Measurements from ENCODE around the gene PXK. TPM values are rescaled to one million over a fixed set of nuclear protein-coding genes. Genes with fewer than 3 reads are reported as not detected.

The PXK gene
- total and polyA plus RNA-seq, 2 donors (not counting 1 experiment from before 2014, with no cell fraction given), result 54.6 to 65.2 TPM

DNA sequence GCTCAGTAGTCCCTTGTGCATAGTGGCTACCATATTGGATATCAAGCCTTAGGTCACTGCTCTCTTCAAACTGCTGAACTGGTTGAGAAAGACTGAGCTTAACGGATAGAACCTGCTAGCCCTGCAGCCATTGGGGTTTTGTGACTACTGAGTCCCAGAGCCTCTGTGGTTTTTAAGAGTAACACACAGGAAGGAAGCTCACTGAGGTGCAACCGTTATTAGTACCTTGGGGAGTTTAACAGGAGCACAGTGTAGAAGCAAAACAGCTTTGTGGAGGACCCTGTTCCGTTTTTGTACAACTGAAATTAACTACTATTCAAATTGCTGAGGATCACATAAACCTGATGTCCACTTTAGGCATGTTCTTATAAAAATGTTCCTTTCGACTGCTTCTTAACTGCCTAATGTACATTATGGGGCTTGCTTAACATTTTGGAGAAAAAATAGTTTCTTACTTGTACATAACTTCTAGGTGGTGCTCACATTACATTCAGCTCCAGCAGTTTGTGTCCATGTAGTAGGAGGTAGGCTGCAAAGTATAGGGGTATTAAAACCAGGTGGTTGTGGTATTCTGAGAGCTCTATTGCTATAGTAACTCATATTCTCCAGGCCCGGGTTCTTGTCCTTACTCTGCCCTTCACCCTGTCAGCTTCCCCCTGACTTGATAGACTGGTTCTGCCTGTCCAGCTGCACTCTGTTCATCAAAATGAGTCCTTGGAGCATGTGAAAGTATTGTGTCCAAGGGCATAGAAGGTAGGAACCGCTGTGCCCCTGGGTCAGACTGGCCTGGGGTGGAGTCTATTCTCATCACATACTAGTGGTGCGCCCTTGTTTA is 17.3 kb downstream of the PXK start:
- Histone ChIP-seq H4K20me1 (ENCODE audit: control insufficient read depth, extremely low read depth, insufficient read depth, low read length) (no peaks in the 10 kb centered on the region), H3K36me3 (ENCODE audit: control insufficient read depth, insufficient read depth, low read length) (no peaks in the 10 kb centered on the region), H2AFZ (ENCODE audit: low read length) (no peak overlapping the region), H3K4me3 (replicated peaks in 1 of 4; ENCODE audit: control extremely low read depth in 1 of 4, insufficient read depth in 1 of 4, low read depth in 3 of 4, low read length in 4 of 4) (no peak overlapping the region), H3K9ac (ENCODE audit: insufficient read depth, low read length) (no peak overlapping the region), H3K79me2 (ENCODE audit: control insufficient read depth, insufficient read depth, low read length) (peaks cover 7% of the 10 kb centered on the region), H3K27ac (ENCODE audit: insufficient read depth, low read length) (no peak overlapping the region), H3K4me1 (ENCODE audit: control insufficient read depth, extremely low read depth, insufficient read depth, low read length) (peaks cover 4% of the 10 kb centered on the region), H3K4me2 (ENCODE audit: extremely low read depth, insufficient read depth, low read length) (no peak overlapping the region), H3K9me3 (ENCODE audit: control insufficient read depth, insufficient read depth, low read depth, low read length) (no peaks in the 10 kb centered on the region), H3K27me3 (ENCODE audit: control insufficient read depth, insufficient read depth, low read length) (no peaks in the 10 kb centered on the region)
- DNase-seq (ENCODE audit: low read depth in 2 of 2), result no peak
- no peak for TF ChIP-seq EZH2 (IDR thresholded peaks at IDR 0.05; ENCODE audit: low read length, missing control alignments)

DNA sequence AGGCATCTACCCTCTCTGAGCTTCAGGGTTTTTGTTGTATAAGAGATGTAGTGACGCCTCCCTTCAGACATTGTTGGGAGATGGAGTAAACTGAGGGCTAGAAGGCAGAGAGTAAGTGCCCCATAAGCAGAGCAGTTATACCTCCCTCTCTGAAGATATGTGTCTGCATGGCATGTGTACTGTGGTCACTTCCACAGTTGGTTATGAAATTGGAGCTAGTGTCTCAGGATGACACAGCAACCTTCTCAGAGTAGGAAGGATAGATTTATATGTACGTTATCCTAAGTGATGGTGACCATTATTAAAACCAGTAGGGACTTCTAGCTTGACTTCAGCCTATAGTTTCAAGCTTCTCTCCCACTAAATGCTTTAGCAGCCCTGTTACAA is 17.9 kb downstream of the PXK start:
- Histone ChIP-seq H3K36me3 (ENCODE audit: control insufficient read depth, insufficient read depth, low read length) (no peaks in the 10 kb centered on the region), H3K9me3 (ENCODE audit: control insufficient read depth, insufficient read depth, low read depth, low read length) (no peaks in the 10 kb centered on the region), H4K20me1 (ENCODE audit: control insufficient read depth, extremely low read depth, insufficient read depth, low read length) (no peaks in the 10 kb centered on the region), H3K27me3 (ENCODE audit: control insufficient read depth, insufficient read depth, low read length) (no peaks in the 10 kb centered on the region), H2AFZ (ENCODE audit: low read length) (no peak overlapping the region), H3K9ac (ENCODE audit: insufficient read depth, low read length) (no peak overlapping the region), H3K4me1 (ENCODE audit: control insufficient read depth, extremely low read depth, insufficient read depth, low read length) (peaks cover 4% of the 10 kb centered on the region), H3K4me3 (replicated peaks in 1 of 4; ENCODE audit: control extremely low read depth in 1 of 4, insufficient read depth in 1 of 4, low read depth in 3 of 4, low read length in 4 of 4) (no peak overlapping the region), H3K27ac (ENCODE audit: insufficient read depth, low read length) (no peak overlapping the region), H3K4me2 (ENCODE audit: extremely low read depth, insufficient read depth, low read length) (no peak overlapping the region), H3K79me2 (ENCODE audit: control insufficient read depth, insufficient read depth, low read length) (peaks cover 7% of the 10 kb centered on the region)
- peak; percentile 45 to 51 for DNase-seq (ENCODE audit: low read depth in 2 of 2)
- TF ChIP-seq, protein P1, sequence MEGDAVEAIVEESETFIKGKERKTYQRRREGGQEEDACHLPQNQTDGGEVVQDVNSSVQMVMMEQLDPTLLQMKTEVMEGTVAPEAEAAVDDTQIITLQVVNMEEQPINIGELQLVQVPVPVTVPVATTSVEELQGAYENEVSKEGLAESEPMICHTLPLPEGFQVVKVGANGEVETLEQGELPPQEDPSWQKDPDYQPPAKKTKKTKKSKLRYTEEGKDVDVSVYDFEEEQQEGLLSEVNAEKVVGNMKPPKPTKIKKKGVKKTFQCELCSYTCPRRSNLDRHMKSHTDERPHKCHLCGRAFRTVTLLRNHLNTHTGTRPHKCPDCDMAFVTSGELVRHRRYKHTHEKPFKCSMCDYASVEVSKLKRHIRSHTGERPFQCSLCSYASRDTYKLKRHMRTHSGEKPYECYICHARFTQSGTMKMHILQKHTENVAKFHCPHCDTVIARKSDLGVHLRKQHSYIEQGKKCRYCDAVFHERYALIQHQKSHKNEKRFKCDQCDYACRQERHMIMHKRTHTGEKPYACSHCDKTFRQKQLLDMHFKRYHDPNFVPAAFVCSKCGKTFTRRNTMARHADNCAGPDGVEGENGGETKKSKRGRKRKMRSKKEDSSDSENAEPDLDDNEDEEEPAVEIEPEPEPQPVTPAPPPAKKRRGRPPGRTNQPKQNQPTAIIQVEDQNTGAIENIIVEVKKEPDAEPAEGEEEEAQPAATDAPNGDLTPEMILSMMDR (conservative IDR thresholded peaks at IDR 0.05 in 1 of 2, IDR thresholded peaks at IDR 0.05 in 1 of 2; ENCODE audit: low read depth in 1 of 2, low read length in 2 of 2), result no peak
- TF ChIP-seq EZH2 (IDR thresholded peaks at IDR 0.05; ENCODE audit: low read length, missing control alignments), result no peak

DNA sequence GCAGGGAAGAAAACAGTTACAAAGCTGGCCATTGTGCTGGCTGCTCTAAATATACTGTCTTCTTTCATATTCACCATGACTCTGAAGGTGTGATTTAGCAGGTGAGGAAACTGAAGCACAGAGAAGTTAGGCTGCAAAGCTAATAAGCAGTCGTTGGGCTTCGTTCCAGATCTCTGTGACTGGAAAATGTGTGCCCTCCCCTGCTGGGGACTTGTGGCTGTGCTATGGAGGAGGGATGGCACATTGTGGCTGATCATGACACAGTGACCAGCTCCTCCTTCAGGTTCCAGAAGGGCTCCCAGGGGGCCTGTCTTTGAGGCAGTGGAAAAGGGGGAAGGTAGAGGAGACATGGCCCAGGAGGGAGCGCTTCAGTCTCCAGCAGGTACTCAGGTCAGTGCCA is 19.2 kb downstream of the PXK start:
- Histone ChIP-seq H3K79me2 (ENCODE audit: control insufficient read depth, insufficient read depth, low read length) (peaks cover 7% of the 10 kb centered on the region), H4K20me1 (ENCODE audit: control insufficient read depth, extremely low read depth, insufficient read depth, low read length) (no peaks in the 10 kb centered on the region), H3K4me2 (ENCODE audit: extremely low read depth, insufficient read depth, low read length) (no peak overlapping the region), H2AFZ (ENCODE audit: low read length) (no peak overlapping the region), H3K36me3 (ENCODE audit: control insufficient read depth, insufficient read depth, low read length) (no peaks in the 10 kb centered on the region), H3K27me3 (ENCODE audit: control insufficient read depth, insufficient read depth, low read length) (no peaks in the 10 kb centered on the region), H3K27ac (ENCODE audit: insufficient read depth, low read length) (no peak overlapping the region), H3K9me3 (ENCODE audit: control insufficient read depth, insufficient read depth, low read depth, low read length) (no peaks in the 10 kb centered on the region), H3K4me3 (replicated peaks in 1 of 4; ENCODE audit: control extremely low read depth in 1 of 4, insufficient read depth in 1 of 4, low read depth in 3 of 4, low read length in 4 of 4) (no peak overlapping the region), H3K4me1 (ENCODE audit: control insufficient read depth, extremely low read depth, insufficient read depth, low read length) (peaks cover 4% of the 10 kb centered on the region), H3K9ac (ENCODE audit: insufficient read depth, low read length) (no peak overlapping the region)
- no peak for TF ChIP-seq EZH2 (IDR thresholded peaks at IDR 0.05; ENCODE audit: low read length, missing control alignments)
- TF ChIP-seq, protein P1 (conservative IDR thresholded peaks at IDR 0.05 in 1 of 2, IDR thresholded peaks at IDR 0.05 in 1 of 2; ENCODE audit: low read depth in 1 of 2, low read length in 2 of 2), result no peak
- no peak for DNase-seq (ENCODE audit: low read depth in 2 of 2)

Measured in fibroblast of lung (primary cell).